Epithelial cell of proximal tubule (primary cell): Measurements from ENCODE around the gene CD96. TPM values are rescaled to one million over a fixed set of nuclear protein-coding genes. Genes with fewer than 3 reads are reported as not detected.
A peak's percentile ranks its signal among the peaks of the same experiment; 100 is the strongest.

Experiments
- DNase-seq: peaks from one replicate; pipeline ENCODE4 v3.0.0-alpha.2; 2011; ENCODE audit warnings: low read depth
- H3K4me3 ChIP-seq: 2 replicates; pipeline ENCODE4 v1.5.1; 2011; ENCODE audit warnings: low read depth, mild to moderate bottlenecking, low read length
- total RNA-seq: library from RNA; depleted of rRNA; stranded (reverse); fragments of >200 nt; gene quantifications from 2 replicates; pipeline ENCODE4 v1.2.3, GENCODE V29; 2015
- TF ChIP-seq, protein P1 (sequence below): conservative IDR thresholded peaks from 2 replicates; pipeline ENCODE4 v1.5.1; 2012; ENCODE audit warnings: low read depth, mild to moderate bottlenecking, low read length

CD96 gene
- total RNA-seq, 1 donor from 2014 or later = not detected

DNA sequence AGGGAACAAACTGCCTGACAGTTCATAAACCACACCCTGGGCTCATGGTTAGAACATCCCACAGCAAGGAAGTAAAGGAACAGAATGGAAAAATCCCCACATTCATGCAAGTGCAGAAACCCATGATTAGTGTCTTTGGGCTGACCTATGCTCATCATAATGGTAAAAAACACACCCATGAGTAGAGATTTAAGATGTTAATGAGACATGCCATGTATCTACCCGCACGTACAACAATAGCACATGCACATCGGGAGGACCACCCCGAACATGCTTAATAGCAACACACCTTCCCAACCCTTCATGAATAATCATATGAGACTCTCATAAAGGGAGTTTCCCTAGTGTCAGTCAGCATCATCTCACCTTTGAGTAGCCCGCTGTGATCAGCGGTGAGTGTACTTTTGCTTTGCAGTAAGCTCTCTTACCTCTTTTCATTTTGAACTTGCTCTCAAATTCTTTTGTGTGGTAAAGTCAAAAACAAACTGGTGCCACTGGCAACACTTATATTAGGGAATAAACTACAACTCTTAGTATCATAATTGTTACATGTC lies 30.0 kb downstream of the CD96 start:
- TF ChIP-seq, protein P1, sequence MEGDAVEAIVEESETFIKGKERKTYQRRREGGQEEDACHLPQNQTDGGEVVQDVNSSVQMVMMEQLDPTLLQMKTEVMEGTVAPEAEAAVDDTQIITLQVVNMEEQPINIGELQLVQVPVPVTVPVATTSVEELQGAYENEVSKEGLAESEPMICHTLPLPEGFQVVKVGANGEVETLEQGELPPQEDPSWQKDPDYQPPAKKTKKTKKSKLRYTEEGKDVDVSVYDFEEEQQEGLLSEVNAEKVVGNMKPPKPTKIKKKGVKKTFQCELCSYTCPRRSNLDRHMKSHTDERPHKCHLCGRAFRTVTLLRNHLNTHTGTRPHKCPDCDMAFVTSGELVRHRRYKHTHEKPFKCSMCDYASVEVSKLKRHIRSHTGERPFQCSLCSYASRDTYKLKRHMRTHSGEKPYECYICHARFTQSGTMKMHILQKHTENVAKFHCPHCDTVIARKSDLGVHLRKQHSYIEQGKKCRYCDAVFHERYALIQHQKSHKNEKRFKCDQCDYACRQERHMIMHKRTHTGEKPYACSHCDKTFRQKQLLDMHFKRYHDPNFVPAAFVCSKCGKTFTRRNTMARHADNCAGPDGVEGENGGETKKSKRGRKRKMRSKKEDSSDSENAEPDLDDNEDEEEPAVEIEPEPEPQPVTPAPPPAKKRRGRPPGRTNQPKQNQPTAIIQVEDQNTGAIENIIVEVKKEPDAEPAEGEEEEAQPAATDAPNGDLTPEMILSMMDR = no peak
- DNase-seq = no peak
- H3K4me3 ChIP-seq = no peak overlapping the region

DNA sequence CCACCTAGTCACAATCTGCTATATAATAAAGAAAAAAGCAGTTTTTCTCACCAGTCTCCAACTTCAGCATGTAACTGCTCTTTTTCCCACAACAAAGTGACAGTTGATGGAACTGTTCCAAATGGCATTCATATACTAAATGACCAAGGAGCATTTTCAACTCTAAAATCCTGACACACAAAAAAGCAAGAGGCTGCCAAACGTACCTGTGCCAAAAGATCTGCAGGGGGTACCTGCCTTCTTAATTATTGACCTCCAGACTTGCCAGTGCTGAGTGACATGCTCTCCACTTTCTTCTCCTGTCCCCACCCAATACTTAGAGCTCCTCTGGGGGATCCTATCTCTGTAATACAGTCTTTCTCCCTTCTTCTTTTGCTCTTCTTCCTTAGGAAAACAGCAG lies 35.1 kb downstream of the CD96 start:
- no peak overlapping the region for H3K4me3 ChIP-seq
- DNase-seq = no peak
- TF ChIP-seq, protein P1 = no peak

DNA sequence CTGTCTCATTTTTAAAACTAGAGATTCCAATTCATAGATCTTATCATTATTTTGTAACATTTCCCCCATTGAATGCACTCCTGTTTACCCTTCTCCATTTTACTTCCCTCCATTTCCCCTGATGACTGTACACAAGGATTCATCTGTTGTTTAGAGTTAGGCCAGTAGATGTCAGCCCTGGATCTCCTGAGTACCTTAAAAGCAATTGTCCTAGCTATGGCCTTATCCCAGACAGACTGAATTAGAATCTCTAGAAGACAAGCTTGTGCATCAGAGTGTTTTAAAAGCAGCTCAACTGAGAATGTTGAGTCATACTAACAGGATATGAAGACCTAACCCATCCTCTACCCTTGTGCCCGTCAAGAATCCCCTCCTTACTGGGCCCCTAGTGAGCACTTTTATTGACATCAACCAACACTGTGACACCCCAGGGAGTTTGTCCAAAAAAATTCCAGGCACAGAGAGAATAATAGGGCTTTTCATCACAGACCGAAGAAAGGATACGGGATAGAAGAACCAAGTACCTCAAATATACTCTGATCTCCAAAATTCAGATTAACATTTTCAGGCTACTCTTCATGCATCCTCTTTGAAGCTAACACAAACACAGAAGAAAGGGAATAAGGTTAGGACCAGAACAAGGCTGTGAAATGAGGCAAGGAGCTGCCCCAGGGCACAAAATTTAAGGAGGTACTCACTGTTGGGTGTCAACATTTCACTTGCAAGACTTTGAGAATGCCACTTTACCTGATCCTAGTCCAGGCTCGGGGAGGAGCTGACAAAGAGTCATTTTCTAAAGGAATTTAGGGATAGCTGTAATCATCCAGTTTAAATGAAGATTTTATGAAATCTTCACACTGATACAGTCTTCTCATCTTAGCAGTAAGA lies 36.0 kb downstream of the CD96 start:
- TF ChIP-seq, protein P1 = peak; percentile 89
- peak; percentile 70 for DNase-seq
- no peak overlapping the region for H3K4me3 ChIP-seq

DNA sequence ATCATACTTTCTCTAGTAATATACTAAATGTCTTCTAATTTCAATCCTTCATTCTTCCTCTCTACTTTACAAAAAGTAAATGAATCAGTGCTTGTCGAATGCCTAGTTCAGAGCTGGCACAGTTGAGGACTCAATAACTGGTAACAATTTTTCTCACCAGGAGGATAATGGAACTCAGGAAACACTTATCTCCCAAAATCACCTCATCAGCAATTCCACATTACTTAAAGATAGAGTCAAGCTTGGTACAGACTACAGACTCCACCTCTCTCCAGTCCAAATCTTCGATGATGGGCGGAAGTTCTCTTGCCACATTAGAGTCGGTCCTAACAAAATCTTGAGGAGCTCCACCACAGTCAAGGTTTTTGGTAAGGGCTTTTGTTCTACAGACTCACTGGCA lies 36.9 kb downstream of the CD96 start:
- TF ChIP-seq, protein P1 = no peak
- H3K4me3 ChIP-seq = no peak overlapping the region
- no peak for DNase-seq

DNA sequence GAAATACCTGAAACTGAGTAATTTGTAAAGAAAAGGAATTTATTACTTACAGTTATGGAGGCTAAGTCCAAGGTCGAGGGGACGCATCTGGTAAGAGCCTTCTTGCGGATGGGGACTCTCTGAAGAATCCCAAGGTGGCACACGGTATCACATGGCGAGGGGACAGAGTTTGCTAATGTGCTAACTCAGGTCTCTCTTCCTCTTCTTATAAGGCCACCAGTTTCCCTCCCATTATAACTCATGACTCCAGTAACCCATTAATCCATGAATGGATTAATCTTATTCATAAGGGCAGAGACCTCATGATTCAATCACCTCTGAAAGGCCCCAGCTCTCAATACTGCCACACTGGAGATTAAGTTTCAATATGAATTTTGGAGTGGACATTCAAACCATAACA lies 37.5 kb downstream of the CD96 start:
- no peak for DNase-seq
- TF ChIP-seq, protein P1 = no peak
- no peak overlapping the region for H3K4me3 ChIP-seq

DNA sequence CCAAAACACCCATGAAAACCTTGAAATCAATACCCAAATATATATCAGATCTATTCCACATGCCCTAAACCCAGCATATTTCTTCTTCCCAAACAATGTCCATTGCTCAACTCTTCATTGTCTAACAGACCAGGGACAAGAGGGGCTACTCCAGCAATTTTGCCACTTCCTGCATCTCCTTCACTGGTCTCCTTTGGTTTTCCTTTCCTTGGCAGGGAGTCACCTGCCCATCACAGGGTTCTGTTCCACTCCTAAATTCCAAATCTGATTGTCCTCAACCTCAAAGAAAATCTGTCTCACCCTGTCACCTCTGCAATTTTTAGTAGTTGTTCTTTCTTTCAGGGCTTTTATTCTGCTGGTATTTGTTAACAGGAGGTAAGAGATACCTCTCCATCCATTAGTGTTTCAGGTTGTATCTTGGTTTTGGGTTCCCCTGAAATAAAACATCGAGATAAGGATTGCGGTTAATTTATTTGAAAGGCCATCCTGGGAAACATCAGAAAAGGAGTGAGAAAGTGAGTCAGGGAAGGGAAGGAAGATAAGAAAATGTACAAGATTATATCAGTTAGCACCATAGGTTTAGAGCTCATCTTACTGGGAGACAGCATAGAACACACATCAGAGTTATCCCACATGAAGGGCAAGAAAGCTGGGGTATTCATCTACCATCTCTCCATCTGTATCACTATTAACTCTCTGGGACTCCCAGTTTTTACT lies 39.6 kb downstream of the CD96 start:
- TF ChIP-seq, protein P1 = no peak
- no peak for DNase-seq
- no peak overlapping the region for H3K4me3 ChIP-seq
